ENCODE measurements around the gene ADAM12. TPM values are rescaled to one million over a fixed set of nuclear protein-coding genes. Genes with fewer than 3 reads are reported as not detected.

Gene ADAM12
- total and polyA plus RNA-seq, 2 experiments from 2014 or later = 0.13 to 0.87 TPM

GRCh38 chr10:125967533-125967932 is 420.7 kb downstream of the ADAM12 start:
- Histone ChIP-seq H3K36me3 (ENCODE audit: insufficient read depth) (no peaks in the 10 kb centered on the region), H3K27me3 (ENCODE audit: insufficient read depth) (no peaks in the 10 kb centered on the region), H3F3A (replicated peaks; ENCODE audit: low read depth) (no peaks in the 10 kb centered on the region), H3K9me2 (ENCODE audit: insufficient read depth) (no peaks in the 10 kb centered on the region), H4K20me1 (replicated peaks; ENCODE audit: insufficient read depth) (no peaks in the 10 kb centered on the region), H2AFZ (no peak overlapping the region), H3K27ac (ENCODE audit: low read depth) (no peak overlapping the region), H3K4me3 (no peak overlapping the region), H3K4me2 (no peak overlapping the region), H3K4me1 (ENCODE audit: insufficient read depth) (no peaks in the 10 kb centered on the region), H3K79me2 (replicated peaks; ENCODE audit: insufficient read depth) (no peaks in the 10 kb centered on the region)
- Mint-ChIP-seq H3K27ac (no peak overlapping the region), H3K4me3 (no peak overlapping the region), H3K27me3 (ENCODE audit: insufficient read depth, low read depth, poor library complexity) (no peaks in the 10 kb centered on the region), H3K9me3 (peaks cover 20% of the 10 kb centered on the region), H3K4me1 (no peaks in the 10 kb centered on the region), H3K36me3 (ENCODE audit: low read depth) (peaks cover 8% of the 10 kb centered on the region; the same call in 1 of the 3 replicates)
- TF ChIP-seq EZH2phosphoT487 (IDR thresholded peaks at IDR 0.05; ENCODE audit: unreplicated experiment) (no peak), ZNF331 (CRISPR knock-in tag; IDR thresholded peaks at IDR 0.05; ENCODE audit: low read depth) (no peak), ETS1 (IDR thresholded peaks at IDR 0.05) (no peak), JUNB (IDR thresholded peaks at IDR 0.05; ENCODE audit: unreplicated experiment) (no peak), ZNF462 (CRISPR knock-in tag; IDR thresholded peaks at IDR 0.05) (no peak), CTCF (conservative IDR thresholded peaks at IDR 0.05; ENCODE audit: low read depth in 2 of 2) (no peak), REST (IDR thresholded peaks at IDR 0.05; ENCODE audit: unreplicated experiment) (no peak), CREB1 (CRISPR knock-in tag; IDR thresholded peaks at IDR 0.05; ENCODE audit: low read depth) (no peak), NANOG (IDR thresholded peaks at IDR 0.05; ENCODE audit: borderline replicate concordance) (no peak), POLR2AphosphoS5 (IDR thresholded peaks at IDR 0.05; ENCODE audit: low read depth) (no peak)
- ATAC-seq (no peak), DNase-seq (ENCODE audit: low spot score) (no peak)
